OCI-LY7 (cell line): Measurements from ENCODE around the gene ZNRF2. TPM values are rescaled to one million over a fixed set of nuclear protein-coding genes. Genes with fewer than 3 reads are reported as not detected.

ENCODE experiments used
- BruUV-seq: library from RNA; stranded (reverse); fragments of 400-500 nt; replicated peaks from 2 replicates; lab custom pipeline; 2021; lab: Mats Ljungman, UMichigan
- CTCF ChIA-PET: fragments of 300-600 bp; sonication (Branson Sonifier 250); formaldehyde crosslinking; loops from one replicate; lab custom pipeline; 2022; ENCODE audit warnings: antibody characterized with exemption; ENCODE audit not compliant: unreplicated experiment; lab: Charles Lee
- POLR2A ChIA-PET: fragments of 300-600 bp; sonication (Branson Sonifier 250); formaldehyde crosslinking; loops from one replicate; lab custom pipeline; 2022; ENCODE audit warnings: antibody characterized with exemption; lab: Charles Lee
- DNase-seq: peaks from one replicate; pipeline ENCODE4 v3.0.0-alpha.2; 2015; ENCODE audit warnings: low spot score
- H2AFZ ChIP-seq: fragments of 200-600 bp; sonication (generic), shearing (Covaris generic); 2 replicates; pipeline ENCODE4 v1.6.1; 2014; ENCODE audit warnings: mild to moderate bottlenecking, antibody characterized with exemption, low read length, moderate library complexity
- H3K27ac ChIP-seq: fragments of 200-600 bp; sonication (generic); 2 replicates; pipeline ENCODE4 v1.5.1; 2014; ENCODE audit warnings: mixed run types, low read depth, mild to moderate bottlenecking, moderate library complexity, low read length, inconsistent platforms; ENCODE audit not compliant: poor library complexity, severe bottlenecking
- H3K36me3 ChIP-seq: fragments of 200-600 bp; sonication (generic); 2 replicates; pipeline ENCODE4 v1.6.1; 2014; ENCODE audit warnings: mild to moderate bottlenecking, antibody characterized with exemption, low read length, moderate library complexity, mixed read lengths; ENCODE audit not compliant: insufficient read depth
- H3K4me1 ChIP-seq: fragments of 200-600 bp; sonication (generic); 2 replicates; pipeline ENCODE4 v1.5.1; 2014; ENCODE audit warnings: mild to moderate bottlenecking, low read length; ENCODE audit not compliant: insufficient read depth, poor library complexity, severe bottlenecking
- H3K4me2 ChIP-seq: fragments of 200-600 bp; sonication (generic); 2 replicates; pipeline ENCODE4 v1.6.1; 2014; ENCODE audit warnings: mild to moderate bottlenecking, low read length
- H3K4me3 ChIP-seq: fragments of 200-600 bp; sonication (generic); 2 replicates; pipeline ENCODE4 v1.5.1; 2014; ENCODE audit warnings: mild to moderate bottlenecking, low read depth, low read length; ENCODE audit not compliant: poor library complexity, severe bottlenecking
- H3K79me2 ChIP-seq: fragments of 200-600 bp; sonication (generic); 2 replicates; pipeline ENCODE4 v1.6.1; 2016; ENCODE audit warnings: low read depth, mild to moderate bottlenecking, low read length, moderate library complexity, mixed read lengths; ENCODE audit not compliant: insufficient read depth
- H3K9me2 ChIP-seq: fragments of 200-600 bp; sonication (generic); 2 replicates; pipeline ENCODE4 v1.6.1; 2016; ENCODE audit warnings: mild to moderate bottlenecking, low read length, mixed read lengths; ENCODE audit not compliant: insufficient read depth
- H3K9me3 ChIP-seq: fragments of 200-600 bp; sonication (generic); 2 replicates; pipeline ENCODE4 v1.6.1; 2014; ENCODE audit warnings: mild to moderate bottlenecking, mixed run types, low read length, mixed read lengths
- H4K20me1 ChIP-seq: fragments of 200-600 bp; sonication (generic); 2 replicates; pipeline ENCODE4 v1.6.1; 2014; ENCODE audit warnings: mild to moderate bottlenecking, antibody characterized with exemption, low read length, moderate library complexity, mixed read lengths; ENCODE audit not compliant: insufficient read depth
- CTCF ChIP-seq: fragments of 200-600 bp; sonication (generic); conservative IDR thresholded peaks from 2 replicates; pipeline ENCODE4 v1.5.1; 2014; ENCODE audit warnings: mild to moderate bottlenecking, antibody characterized with exemption, low read length, moderate library complexity, mixed read lengths
- EZH2phosphoT487 ChIP-seq: fragments of 200-600 bp; sonication (generic); IDR thresholded peaks from 2 replicates; pipeline ENCODE4 v1.6.1; 2018; ENCODE audit warnings: low read depth, borderline replicate concordance, mild to moderate bottlenecking, mixed run types, antibody characterized with exemption, low read length, moderate library complexity, mixed read lengths
- intact Hi-C: fragments of 100-400 bp; cut with micrococcal nuclease; formaldehyde crosslinking; loops from one replicate; pipeline ENCODE4 v1.10.0; 2022; ENCODE audit not compliant: unreplicated experiment
- total RNA-seq, 2 experiments: library from RNA; depleted of rRNA in 1 of 2; stranded (reverse); fragments of >200 nt in 1 of 2; shearing (Covaris generic) in 1 of 2; gene quantifications; 2 replicates each; pipeline ENCODE4 v1.2.3, GENCODE V29; 2014 to 2022

The ZNRF2 gene
- total RNA-seq, 2 experiments from 2014 or later, result 21.2 to 24.7 TPM

GRCh38 chr7:30382607-30383006 is 98.2 kb downstream of the ZNRF2 start:
- no peak for TF ChIP-seq EZH2phosphoT487
- intact Hi-C loops, result no loop called here
- no peak for DNase-seq

GRCh38 chr7:30389791-30390190 is 105.4 kb downstream of the ZNRF2 start:
- no peaks in the 10 kb centered on the region for H4K20me1 ChIP-seq
- TF ChIP-seq CTCF (no peak), EZH2phosphoT487 (no peak)
- CTCF ChIA-PET, result no interaction called here
- no peak overlapping the region for H2AFZ ChIP-seq
- no peaks in the 10 kb centered on the region for H3K4me1 ChIP-seq
- H3K9me3 ChIP-seq, result no peaks in the 10 kb centered on the region
- H3K9me2 ChIP-seq, result no peaks in the 10 kb centered on the region
- DNase-seq, result no peak
- intact Hi-C loops, result no loop called here
- H3K4me2 ChIP-seq, result no peak overlapping the region
- no peaks in the 10 kb centered on the region for H3K36me3 ChIP-seq
- H3K79me2 ChIP-seq, result no peaks in the 10 kb centered on the region
- H3K4me3 ChIP-seq, result no peak overlapping the region
- POLR2A ChIA-PET, result interaction anchor here (0.7 to 1.4 kb wide), 2 partner anchors 20 to 25 kb away, joined by 3 to 5 read pairs; no protein-coding TSS in a partner anchor
- no peak overlapping the region for H3K27ac ChIP-seq
- no TSS peak for BruUV-seq

More at GRCh38 chr7:30382607-30383006, 98.2 kb downstream of the ZNRF2 start:
- Histone ChIP-seq H2AFZ (no peak overlapping the region), H3K4me1 (no peaks in the 10 kb centered on the region), H3K79me2 (no peaks in the 10 kb centered on the region), H3K36me3 (no peaks in the 10 kb centered on the region), H3K9me3 (no peaks in the 10 kb centered on the region), H3K4me2 (no peak overlapping the region), H3K9me2 (no peaks in the 10 kb centered on the region), H3K4me3 (no peak overlapping the region), H3K27ac (no peak overlapping the region), H4K20me1 (no peaks in the 10 kb centered on the region)
- ChIA-PET CTCF (no interaction called here), POLR2A (no interaction called here)
- BruUV-seq, result no TSS peak

- intact Hi-C loops, result no loop called here
- CTCF ChIA-PET, result interaction anchor here (0.6 kb wide), 1 partner anchor 111 kb away, joined by 3 read pairs; no protein-coding TSS in a partner anchor
- Histone ChIP-seq H4K20me1 (no peaks in the 10 kb centered on the region), H3K9me3 (no peaks in the 10 kb centered on the region), H2AFZ (no peak overlapping the region), H3K79me2 (no peaks in the 10 kb centered on the region), H3K4me1 (no peaks in the 10 kb centered on the region), H3K4me3 (no peak overlapping the region), H3K27ac (no peak overlapping the region), H3K36me3 (no peaks in the 10 kb centered on the region), H3K4me2 (no peak overlapping the region), H3K9me2 (no peaks in the 10 kb centered on the region)
- no peak for DNase-seq
- BruUV-seq, result no TSS peak
- TF ChIP-seq CTCF (no peak), EZH2phosphoT487 (no peak)
- POLR2A ChIA-PET, result interaction anchor here (1.1 kb wide), 1 partner anchor 9 kb away, joined by 5 read pairs; no protein-coding TSS in a partner anchor
These were observed 106.6 kb downstream of the ZNRF2 start for GRCh38 chr7:30390736-30391636.
